Measurements from ENCODE around the gene UBE2E3. TPM values are rescaled to one million over a fixed set of nuclear protein-coding genes. Genes with fewer than 3 reads are reported as not detected.

Gene UBE2E3
- total RNA-seq, 1 experiment from 2014 or later = 187 TPM

- DNase-seq (ENCODE audit: low spot score) = peak; percentile 74
Measured at GRCh38 chr2:180978903-180979748, 1.3 kb upstream of the UBE2E3 start.

GRCh38 chr2:180979749-180980105 lies 678 bp upstream of the UBE2E3 start:
- no peak for DNase-seq (ENCODE audit: low spot score)

GRCh38 chr2:180980943-180981911 lies 822 bp downstream of the UBE2E3 start:
- peak; percentile 27 for DNase-seq (ENCODE audit: low spot score)

GRCh38 chr2:180983468-180984242 lies 3.2 kb downstream of the UBE2E3 start:
- peak; percentile 65 for DNase-seq (ENCODE audit: low spot score)

GRCh38 chr2:180985771-180986395 lies 5.5 kb downstream of the UBE2E3 start:
- DNase-seq (ENCODE audit: low spot score) = no peak

- no peak for DNase-seq (ENCODE audit: low spot score)
Measured at GRCh38 chr2:180987146-180987545, 6.7 kb downstream of the UBE2E3 start.

GRCh38 chr2:180990337-180990736 lies 9.9 kb downstream of the UBE2E3 start:
- DNase-seq (ENCODE audit: low spot score) = no peak

GRCh38 chr2:180990794-180991193 lies 10.4 kb downstream of the UBE2E3 start:
- no peak for DNase-seq (ENCODE audit: low spot score)

GRCh38 chr2:180991361-180991760 lies 11.0 kb downstream of the UBE2E3 start:
- no peak for DNase-seq (ENCODE audit: low spot score)

- DNase-seq (ENCODE audit: low spot score) = no peak
Measured at GRCh38 chr2:180991820-180992219, 11.4 kb downstream of the UBE2E3 start.

GRCh38 chr2:180992994-180993393 lies 12.6 kb downstream of the UBE2E3 start:
- DNase-seq (ENCODE audit: low spot score) = no peak

GRCh38 chr2:180999274-180999964 lies 19.0 kb downstream of the UBE2E3 start:
- no peak for DNase-seq (ENCODE audit: low spot score)

- DNase-seq (ENCODE audit: low spot score) = no peak
Measured at GRCh38 chr2:181004647-181005325, 24.4 kb downstream of the UBE2E3 start.

- no peak for DNase-seq (ENCODE audit: low spot score)
Measured at GRCh38 chr2:181005326-181005655, 24.9 kb downstream of the UBE2E3 start.

- no peak for DNase-seq (ENCODE audit: low spot score)
Measured at GRCh38 chr2:181005809-181006208, 25.4 kb downstream of the UBE2E3 start.

- DNase-seq (ENCODE audit: low spot score) = no peak
Measured at GRCh38 chr2:181007086-181007837, 26.9 kb downstream of the UBE2E3 start.

GRCh38 chr2:181008407-181008806 lies 28.0 kb downstream of the UBE2E3 start:
- no peak for DNase-seq (ENCODE audit: low spot score)

- DNase-seq (ENCODE audit: low spot score) = no peak
Measured at GRCh38 chr2:181021199-181021789, 40.9 kb downstream of the UBE2E3 start.

GRCh38 chr2:181022652-181023051 lies 42.2 kb downstream of the UBE2E3 start:
- DNase-seq (ENCODE audit: low spot score) = no peak

Measured in A172 (cell line).